ENCODE results near the gene LRFN4. TPM values are rescaled to one million over a fixed set of nuclear protein-coding genes. Genes with fewer than 3 reads are reported as not detected.

The LRFN4 gene
- total RNA-seq, 1 experiment from 2014 or later = 67.5 TPM

DNA sequence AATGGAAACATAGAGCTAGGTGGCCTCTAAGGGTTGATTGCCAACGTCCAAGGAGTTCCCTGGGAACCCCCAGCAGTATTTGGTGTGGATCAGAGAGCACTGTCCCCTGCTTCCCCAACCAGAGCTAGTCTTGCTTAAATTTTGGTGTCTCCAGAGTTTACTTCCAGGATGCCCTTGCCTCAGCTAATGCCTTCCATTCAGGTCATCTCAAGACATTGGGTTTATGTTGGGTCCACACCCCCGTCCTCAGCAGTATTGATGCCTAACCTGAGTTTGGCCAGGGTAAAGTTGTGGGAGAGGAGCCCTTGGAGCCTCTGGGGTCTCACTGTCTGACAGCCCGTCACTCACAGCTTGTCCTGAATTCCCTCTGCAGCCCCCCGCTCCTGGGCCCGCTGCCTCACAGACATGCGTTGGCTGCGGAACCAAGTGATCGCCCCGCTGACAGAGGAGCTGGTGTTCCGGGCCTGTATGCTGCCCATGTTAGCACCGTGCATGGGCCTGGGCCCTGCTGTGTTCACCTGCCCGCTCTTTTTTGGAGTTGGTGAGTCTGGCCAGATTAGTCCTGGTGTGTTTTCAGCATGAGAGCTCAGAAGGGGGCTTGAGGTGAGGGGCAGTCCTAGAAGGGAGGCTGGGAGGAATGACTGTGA lies 12.2 kb upstream of the LRFN4 start:
- DNase-seq (ENCODE audit: low spot score) = no peak
- in situ Hi-C loops (cut with HindIII; ENCODE audit: low sequenced_read_pairs) = no loop called here

DNA sequence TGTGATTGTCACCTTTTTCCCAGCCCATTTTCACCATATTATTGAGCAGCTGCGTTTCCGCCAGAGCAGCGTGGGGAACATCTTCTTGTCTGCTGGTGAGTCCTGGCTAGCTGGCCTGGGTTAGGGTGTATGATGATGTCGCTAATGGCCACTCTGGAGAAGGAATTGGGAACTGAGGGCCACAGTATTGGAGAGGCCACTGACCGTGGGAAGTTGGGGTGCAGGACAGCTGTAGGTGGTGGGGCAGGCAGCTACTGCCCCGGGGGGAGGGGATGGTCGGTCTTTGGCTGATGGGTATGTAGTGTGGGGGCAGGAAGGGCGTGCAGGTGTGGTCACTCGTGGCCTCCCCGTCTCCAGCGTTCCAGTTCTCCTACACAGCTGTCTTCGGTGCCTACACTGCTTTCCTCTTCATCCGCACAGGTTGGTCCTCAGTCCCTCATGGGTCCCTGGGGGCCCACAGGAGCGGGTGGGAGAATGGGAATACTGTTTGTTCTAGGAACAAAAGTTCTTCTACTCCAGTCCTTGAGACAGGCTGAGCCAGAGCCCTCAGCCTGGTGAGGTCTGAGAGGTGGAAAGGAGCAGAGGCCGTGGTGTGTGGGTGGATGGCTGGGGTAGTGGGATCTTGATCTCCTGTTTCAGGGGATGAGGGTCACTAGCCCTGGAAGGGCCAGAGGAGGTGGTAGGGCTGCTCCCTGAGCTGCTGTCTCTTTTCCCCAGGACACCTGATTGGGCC lies 11.6 kb upstream of the LRFN4 start:
- in situ Hi-C loops (cut with HindIII; ENCODE audit: low sequenced_read_pairs) = no loop called here
- no peak for DNase-seq (ENCODE audit: low spot score)

DNA sequence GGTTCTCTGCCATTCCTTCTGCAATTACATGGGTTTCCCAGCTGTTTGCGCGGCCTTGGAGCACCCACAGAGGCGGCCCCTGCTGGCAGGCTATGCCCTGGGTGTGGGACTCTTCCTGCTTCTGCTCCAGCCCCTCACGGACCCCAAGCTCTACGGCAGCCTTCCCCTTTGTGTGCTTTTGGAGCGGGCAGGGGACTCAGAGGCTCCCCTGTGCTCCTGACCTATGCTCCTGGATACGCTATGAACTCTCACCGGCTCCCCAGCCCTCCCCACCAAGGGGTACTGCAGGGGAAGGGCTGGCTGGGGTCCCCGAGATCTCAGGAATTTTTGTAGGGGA lies 11.0 kb upstream of the LRFN4 start:
- in situ Hi-C loops (cut with HindIII; ENCODE audit: low sequenced_read_pairs) = no loop called here
- no peak for DNase-seq (ENCODE audit: low spot score)

DNA sequence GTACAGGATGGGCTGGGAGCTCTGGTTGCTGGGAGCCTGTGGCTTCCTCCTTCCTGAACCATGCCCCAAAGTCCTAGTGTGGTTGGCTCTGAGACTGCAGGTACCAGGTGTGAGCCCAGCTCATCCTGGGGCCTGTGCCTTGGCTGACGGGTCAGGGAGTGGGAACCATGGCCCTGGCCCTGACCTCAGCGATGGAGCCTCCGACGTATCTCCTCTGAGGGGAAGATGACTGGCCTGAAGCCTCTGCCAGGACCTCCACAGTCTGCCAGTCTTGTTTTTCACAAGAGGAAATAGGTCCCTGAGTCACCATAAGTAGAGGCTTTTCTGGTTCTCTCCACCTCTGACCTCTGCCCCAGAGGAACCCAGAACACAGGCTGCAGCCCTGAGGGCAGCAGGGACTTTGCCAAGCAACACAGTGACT lies 10.2 kb upstream of the LRFN4 start:
- in situ Hi-C loops (cut with HindIII; ENCODE audit: low sequenced_read_pairs) = no loop called here
- no peak for DNase-seq (ENCODE audit: low spot score)

DNA sequence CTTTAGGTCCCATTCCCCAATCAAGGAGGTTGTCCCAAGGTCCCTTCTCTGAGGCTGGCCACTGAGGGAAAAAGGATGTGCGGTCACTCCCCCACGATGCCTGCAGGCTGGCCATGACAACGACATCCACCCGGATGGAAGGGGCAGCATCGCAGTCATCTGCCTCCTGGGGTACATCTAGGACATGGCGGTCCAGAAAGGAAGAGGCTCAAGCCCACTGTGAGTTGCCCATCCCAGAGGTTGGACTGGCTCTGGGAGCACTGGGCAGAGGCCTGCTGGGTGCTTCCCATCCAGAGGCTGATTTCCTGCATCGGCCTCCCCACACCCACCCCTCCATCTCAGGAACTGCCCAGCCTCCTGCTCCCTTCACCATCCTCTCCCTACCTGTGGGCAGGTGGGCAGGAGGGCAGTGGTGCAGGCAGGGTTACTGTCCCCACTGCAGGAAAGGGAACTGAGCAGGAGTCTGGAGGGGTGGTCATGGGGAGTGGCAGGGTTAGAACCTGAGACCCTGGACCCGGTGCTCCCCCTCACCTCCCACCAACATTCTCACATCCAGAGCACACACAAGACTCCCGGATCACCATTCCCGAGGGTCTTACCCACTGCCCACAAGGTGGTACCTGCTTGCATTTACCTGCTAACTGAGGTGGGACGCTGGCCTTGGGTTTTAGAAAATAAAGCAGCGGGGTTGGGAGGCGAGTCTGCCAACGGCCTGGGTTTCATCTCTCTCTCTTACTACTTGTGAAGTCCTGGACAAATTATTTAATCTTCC lies 9.2 kb upstream of the LRFN4 start:
- in situ Hi-C loops (cut with HindIII; ENCODE audit: low sequenced_read_pairs) = no loop called here

DNA sequence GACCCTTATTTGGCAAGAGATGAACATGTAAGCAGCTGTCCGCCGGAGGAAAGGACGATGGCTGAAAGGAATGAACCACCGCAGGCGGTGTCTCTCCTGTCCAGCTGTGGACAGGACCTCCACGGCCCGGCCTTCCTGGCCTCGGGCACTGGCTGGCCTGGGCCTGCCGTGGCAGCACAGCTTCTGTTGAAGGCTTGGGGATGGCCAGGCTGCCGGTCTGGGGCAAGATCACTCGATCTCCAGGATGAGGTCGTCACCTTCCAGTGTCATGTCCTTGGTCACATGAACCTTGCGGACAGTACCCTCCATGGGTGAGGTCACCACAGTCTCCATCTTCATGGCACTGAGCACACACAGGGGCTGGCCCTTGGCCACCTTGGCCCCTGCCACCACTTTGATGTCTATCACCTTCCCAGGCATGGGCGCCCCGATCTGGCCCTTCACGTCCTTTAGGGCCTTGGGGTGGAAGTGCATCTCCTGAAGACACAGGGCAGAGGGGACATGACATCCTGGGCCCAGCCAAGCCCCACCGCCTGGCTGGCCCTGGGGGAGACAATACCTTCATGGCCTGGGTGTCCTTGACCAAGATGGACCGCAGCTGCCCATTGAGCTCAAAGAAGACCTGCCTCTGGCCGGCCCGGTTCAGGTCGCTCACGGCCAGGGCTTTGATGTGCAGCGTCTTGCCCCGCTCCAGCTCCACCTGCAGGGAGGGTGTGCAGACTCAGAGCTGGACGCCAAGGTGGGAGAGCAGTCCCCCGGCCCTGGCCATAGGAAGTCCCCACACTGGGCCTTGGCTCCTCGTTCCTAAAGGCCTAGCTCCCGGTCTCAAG lies 8.0 kb upstream of the LRFN4 start:
- in situ Hi-C loops (cut with HindIII; ENCODE audit: low sequenced_read_pairs) = no loop called here
- DNase-seq (ENCODE audit: low spot score) = no peak

More for the DNA sequence above, 9.2 kb upstream of the LRFN4 start:
- no peak for DNase-seq (ENCODE audit: low spot score)

DNA sequence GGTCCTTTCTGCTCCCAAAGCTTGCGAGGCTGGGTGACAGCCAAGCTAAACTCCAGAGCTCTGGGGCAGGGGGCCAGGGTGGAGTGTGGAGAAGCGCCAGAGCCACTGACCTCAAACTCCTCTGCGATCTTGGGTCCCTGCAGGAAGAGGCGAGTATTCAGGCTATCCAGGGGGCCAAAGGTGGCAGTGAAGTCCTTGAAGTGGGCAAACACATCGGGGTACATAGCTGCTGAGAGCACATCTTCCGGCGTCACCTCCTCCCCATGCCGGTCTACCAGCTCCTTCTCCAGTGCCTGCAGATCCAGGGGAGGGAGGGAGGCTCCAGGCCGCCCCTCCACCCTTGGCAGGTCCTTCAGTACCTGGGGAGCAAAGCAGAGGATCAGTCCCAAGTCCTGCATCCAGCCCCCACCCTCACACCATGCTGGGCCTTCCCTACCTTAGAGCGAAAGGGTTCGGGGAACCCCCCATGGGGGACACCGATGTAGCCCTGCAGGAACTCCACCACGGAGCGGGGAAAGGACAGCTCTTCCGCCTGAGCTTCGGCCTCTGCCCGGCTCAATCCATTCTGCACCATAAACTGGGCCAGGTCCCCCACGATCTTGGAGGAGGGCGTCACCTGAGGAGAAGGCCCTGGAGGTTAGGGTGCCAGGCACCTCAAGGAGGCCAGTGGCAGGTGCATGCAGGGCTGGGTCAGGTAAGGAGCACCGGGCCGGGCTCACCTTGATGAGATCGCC lies 7.2 kb upstream of the LRFN4 start:
- no peak for DNase-seq (ENCODE audit: low spot score)
- in situ Hi-C loops (cut with HindIII; ENCODE audit: low sequenced_read_pairs) = no loop called here

DNA sequence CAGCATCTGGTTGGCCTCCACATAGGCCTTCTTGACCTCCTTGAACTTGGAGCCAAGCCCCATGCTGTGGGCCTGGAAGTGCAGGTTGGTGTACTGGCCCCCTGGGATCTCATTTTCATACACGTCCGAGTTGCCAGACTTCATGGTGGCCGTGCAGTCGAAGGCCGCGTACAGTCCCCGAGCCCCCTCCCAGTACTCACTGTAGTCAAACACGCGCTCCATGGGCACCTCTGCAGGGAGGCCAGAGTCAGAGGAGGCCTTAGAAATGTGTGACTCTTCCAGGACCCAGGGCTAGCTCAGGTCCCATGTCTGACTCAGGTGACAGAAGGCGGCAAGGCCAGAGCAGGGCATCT lies 6.7 kb upstream of the LRFN4 start:
- in situ Hi-C loops (cut with HindIII; ENCODE audit: low sequenced_read_pairs) = no loop called here
- DNase-seq (ENCODE audit: low spot score) = no peak

DNA sequence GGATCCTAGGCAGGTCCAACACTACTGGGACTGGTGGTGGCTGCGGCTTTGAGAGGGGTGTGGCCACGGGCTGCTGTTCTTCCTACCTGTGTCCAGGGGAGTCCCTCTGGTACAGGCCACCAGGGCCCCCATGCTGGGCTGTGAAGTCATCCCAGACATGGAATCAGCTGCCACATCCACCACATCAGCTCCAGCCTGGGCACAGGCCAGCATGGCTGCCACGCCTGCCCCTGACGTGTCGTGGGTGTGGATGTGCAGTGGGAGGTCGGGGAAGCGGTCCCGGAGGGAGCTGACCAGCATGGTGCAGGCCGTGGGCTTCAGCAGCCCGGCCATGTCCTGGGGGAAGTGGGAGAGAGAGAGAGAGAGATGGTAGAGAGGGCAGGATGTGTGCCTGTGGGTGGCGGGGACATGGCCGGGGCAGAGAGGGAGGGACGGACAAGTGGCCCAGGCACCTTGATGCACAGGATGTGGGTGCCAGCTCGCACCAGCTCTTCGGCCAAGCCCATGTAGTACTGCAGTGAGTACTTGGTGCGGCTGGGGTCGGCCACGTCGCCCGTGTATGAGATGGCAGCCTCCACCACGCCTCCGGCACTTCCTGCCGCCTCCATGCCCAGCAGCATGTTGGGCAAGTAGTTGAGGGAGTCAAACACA lies 6.2 kb upstream of the LRFN4 start:
- no peak for DNase-seq (ENCODE audit: low spot score)
- in situ Hi-C loops (cut with HindIII; ENCODE audit: low sequenced_read_pairs) = no loop called here

DNA sequence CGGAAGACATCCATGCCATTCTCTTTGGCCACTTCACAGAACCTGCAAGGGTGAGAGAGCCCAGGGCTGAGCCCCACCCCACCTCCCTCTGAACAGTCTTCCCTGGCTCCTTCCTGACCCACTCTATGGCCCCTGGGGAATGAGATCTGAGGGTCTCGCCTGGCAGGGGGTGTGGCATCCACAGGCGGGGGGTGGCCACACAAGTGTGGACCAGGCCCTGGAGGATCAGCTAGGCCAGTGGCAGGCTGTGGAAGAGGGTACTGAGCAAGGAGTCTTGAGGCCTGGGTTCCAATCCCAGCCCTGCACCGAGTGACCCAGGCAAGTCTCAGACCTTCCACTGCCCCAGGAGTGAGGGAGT lies 5.6 kb upstream of the LRFN4 start:
- in situ Hi-C loops (cut with HindIII; ENCODE audit: low sequenced_read_pairs) = no loop called here
- DNase-seq (ENCODE audit: low spot score) = no peak

DNA sequence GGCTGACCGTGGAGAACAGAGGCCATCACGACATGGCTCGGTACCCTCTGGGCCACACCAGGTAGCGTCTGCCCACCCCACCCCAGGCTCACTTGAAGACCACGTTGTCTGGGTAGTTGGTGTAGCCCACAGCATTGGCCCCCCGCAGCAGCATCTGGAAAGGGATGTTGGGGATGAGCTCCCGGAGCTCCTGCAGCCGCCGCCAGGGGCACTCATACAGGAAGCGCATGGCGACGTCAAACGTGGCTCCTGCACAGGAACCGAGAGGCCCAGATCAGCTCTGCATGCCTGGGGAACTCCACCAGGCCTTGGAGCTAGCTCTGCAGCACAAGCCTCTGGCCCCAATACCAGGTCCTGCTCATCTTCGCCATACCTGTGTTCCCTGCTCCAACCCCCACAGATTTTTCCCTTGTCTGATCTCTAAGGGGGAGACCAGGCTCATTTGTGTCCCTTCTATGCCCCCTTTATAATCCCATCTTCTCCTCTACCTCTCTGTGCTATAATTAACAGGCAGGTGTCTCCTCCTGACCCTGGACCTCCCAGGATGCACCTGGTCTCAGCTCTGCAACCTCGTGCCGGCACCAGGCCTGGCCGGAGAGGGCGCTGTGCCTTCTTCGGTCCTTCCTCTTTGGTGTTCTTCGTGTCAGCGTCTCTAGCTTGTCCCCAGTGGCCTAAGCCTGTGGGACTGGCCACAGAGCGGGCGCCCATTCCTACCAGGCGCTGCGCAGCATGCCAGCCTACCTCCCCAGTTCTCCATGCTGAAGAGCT lies 5.0 kb upstream of the LRFN4 start:
- no peak for DNase-seq (ENCODE audit: low spot score)
- in situ Hi-C loops (cut with HindIII; ENCODE audit: low sequenced_read_pairs) = no loop called here

DNA sequence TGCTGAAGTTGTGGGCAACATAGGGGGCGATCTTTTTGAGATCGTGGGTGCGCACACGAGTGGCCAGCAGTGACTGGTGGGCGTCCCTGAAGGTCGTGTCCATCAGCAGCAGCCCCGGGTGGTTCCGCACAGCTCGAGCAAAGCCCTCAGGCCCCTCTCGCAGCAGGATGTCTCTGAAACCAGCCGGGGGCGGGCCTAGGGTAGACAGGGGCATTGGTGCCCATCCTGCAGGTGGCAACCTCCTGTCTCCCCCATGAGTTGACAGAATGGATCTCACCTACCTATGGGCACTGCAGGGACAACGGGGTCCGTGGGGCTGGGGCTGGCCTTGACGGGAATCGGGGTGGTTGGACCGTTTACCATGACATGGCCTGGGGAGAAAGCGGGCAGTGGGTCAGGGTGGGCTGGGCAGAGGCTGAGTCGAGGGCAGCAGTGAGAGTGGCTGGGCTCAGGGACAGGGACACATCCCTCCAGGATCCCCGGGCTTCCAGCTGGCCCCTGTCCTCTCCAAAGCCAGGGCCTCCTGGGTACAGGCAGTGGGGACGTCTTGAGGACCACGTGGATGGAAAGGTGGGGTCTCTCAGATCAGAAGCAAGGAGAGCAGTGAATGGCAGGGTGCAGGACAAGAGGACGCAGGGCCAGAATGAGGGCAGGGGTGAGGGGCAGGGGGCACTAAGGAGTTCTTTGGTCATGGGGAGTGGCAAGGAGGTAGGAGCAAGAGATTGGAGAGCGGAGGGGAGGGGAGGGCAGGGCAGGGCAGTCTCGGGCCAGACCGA lies 4.2 kb upstream of the LRFN4 start:
- in situ Hi-C loops (cut with HindIII; ENCODE audit: low sequenced_read_pairs) = no loop called here
- DNase-seq (ENCODE audit: low spot score) = no peak

DNA sequence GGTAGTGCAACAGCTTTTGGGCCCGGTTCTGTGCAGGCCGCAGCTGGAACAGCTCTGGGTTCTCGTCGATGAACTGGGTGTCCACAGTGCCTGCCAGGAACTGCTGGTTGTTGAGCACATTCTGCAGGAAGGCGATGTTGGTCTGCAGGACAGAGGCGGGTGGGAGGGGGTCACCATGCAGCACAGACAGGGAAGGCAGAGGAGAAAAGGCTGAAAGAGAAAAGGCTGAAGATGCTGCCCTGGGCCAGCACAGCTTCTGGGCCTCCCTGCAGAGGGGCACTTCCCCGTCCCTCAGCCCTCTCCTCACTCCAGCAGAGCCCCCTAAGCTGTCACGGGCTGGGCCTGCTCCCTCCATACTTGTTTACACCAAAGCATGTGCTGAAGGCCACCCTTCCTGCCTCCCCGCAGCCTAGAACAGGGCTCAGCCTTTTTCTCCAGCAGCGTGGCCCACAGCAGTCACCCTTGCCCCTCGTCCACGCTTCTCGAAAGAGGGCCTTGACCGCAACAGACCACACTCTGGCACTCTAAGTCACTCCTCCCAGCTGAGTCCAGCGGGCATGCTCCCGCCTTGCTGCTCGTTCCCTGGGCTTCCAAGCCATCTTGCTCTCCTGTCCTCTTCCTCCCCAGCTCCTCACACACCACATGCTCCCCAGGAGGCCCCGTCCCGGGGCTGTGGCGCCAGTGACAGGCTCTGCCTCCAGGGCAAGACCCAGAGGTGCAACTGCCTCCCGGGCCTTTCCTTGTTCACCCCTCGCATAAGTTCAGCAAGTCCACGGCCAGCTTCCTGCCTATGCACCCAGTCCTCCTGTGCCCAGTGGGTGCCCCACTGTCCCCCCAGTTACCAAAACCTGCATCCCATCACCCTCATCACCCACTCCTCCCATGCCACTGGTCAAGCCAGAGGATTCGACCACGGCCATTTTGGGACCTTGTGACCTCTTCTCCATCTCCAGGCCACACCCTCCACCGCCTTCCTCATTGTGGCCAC lies 3.3 kb upstream of the LRFN4 start:
- no peak for DNase-seq (ENCODE audit: low spot score)
- in situ Hi-C loops (cut with HindIII; ENCODE audit: low sequenced_read_pairs) = no loop called here

DNA sequence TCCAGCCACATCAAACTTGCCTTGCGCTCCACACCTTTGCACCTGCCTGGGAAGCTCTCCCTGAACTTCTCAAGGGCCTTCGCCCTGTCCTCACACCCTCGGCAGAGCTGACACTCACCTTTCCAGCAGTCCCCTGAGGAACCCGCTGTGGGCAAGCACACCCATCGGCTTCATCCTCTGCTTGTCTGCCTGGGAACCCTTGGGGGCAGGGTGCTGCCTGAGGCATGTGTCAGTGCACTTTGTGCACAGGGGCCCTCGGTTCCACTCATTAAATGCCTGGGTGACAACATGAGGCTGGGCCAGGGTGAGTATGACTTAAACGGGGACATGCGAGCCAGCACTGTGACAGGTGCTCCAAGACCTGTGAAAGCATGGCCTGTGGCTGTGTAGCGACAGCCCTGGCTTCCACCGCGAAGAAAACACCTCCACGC lies 2.6 kb upstream of the LRFN4 start:
- no peak for DNase-seq (ENCODE audit: low spot score)
- in situ Hi-C loops (cut with HindIII; ENCODE audit: low sequenced_read_pairs) = no loop called here

DNA sequence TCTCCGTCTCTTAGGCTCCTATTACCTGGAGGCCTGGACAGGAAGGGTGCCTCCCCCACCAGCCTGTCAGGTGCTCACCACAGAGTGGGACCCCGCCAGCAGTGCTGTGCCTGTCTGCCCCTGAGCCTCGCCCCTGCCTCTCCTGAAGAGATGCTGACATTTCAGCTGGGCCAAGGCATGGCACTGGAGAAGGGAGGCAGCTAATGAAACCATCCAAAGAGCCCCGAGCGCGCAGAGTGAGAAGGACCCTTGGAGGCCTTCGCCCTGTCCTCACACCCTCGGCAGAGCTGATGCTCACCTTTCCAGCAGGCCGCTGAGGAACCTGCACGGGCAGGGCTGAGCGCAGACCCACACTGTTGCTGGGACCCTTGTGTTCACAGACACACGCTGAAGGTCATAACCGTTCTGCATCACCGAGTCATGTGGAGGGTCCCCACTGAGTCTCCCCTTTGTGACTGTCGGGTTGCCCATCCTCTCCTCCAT lies 2.1 kb upstream of the LRFN4 start:
- in situ Hi-C loops (cut with HindIII; ENCODE audit: low sequenced_read_pairs) = no loop called here
- no peak for DNase-seq (ENCODE audit: low spot score)

All from G401 (cell line).